CD14-positive monocyte (primary cell): ENCODE measurements around the gene KCNH3. TPM values are rescaled to one million over a fixed set of nuclear protein-coding genes. Genes with fewer than 3 reads are reported as not detected.
A peak's percentile ranks its signal among the peaks of the same experiment; 100 is the strongest.

ENCODE experiments used
- DNase-seq, 3 donors: peaks; one replicate each; pipeline ENCODE4 v3.0.0-alpha.2; 2011 to 2022
- H2AFZ ChIP-seq: 2 replicates; pipeline ENCODE4 v1.6.0; 2012; ENCODE audit warnings: mild to moderate bottlenecking, low read depth, low read length, inconsistent platforms; ENCODE audit not compliant: insufficient read depth, poor library complexity, severe bottlenecking
- H3K27ac ChIP-seq, 2 donors: 1 replicate in 1 of 2; 2 replicates in 1 of 2; pipeline ENCODE4 v1.5.1; 2012 to 2013; ENCODE audit warnings: low read length in 2 of 2, control low read depth in 1 of 2, inconsistent platforms in 1 of 2, low read depth in 1 of 2, mild to moderate bottlenecking in 1 of 2
- H3K27me3 ChIP-seq, 2 donors: one replicate each; pipeline versions ENCODE4 v1.6.0 to v1.6.1; 2011 to 2013; ENCODE audit warnings: low read length in 2 of 2; ENCODE audit not compliant: control insufficient read depth in 2 of 2, insufficient read depth in 2 of 2
- H3K36me3 ChIP-seq, 2 donors: replicated peaks in 1 of 2; 1 replicate in 1 of 2; 2 replicates in 1 of 2; pipeline versions ENCODE4 v1.5.1 to v1.6.1; 2012 to 2013; ENCODE audit warnings: low read length in 2 of 2, control low read depth in 1 of 2, inconsistent platforms in 1 of 2, mild to moderate bottlenecking in 1 of 2; ENCODE audit not compliant: insufficient read depth in 2 of 2, control insufficient read depth in 1 of 2
- H3K4me1 ChIP-seq, 2 donors: 1 replicate in 1 of 2; 2 replicates in 1 of 2; pipeline versions ENCODE4 v1.5.1 to v1.6.1; 2012 to 2013; ENCODE audit warnings: low read length in 2 of 2, control low read depth in 1 of 2, inconsistent platforms in 1 of 2, mild to moderate bottlenecking in 1 of 2, moderate library complexity in 1 of 2; ENCODE audit not compliant: insufficient read depth in 2 of 2, control insufficient read depth in 1 of 2
- H3K4me2 ChIP-seq: replicated peaks from 2 replicates; pipeline ENCODE3; 2012; ENCODE audit warnings: low read length, moderate library complexity, mild to moderate bottlenecking; ENCODE audit not compliant: poor library complexity, severe bottlenecking; ENCODE audit errors: extremely low read depth
- H3K4me3 ChIP-seq, 3 experiments: fragments of 200-600 bp in 1 of 3; sonication (generic) in 1 of 3; replicated peaks in 1 of 3; 1 replicate in 2 of 3; 2 replicates in 1 of 3; pipeline ENCODE4 v1.5.1; 2011 to 2013; ENCODE audit warnings: low read length in 3 of 3, mild to moderate bottlenecking in 3 of 3, control low read depth in 2 of 3, low read depth in 2 of 3, inconsistent platforms in 1 of 3, moderate library complexity in 1 of 3
- H3K79me2 ChIP-seq: 2 replicates; pipeline ENCODE4 v1.6.0; 2012; ENCODE audit warnings: mild to moderate bottlenecking, control low read depth, inconsistent platforms, low read length, moderate library complexity; ENCODE audit not compliant: insufficient read depth
- H3K9ac ChIP-seq: 2 replicates; pipeline ENCODE4 v1.6.0; 2017; ENCODE audit warnings: low read length, mild to moderate bottlenecking; ENCODE audit not compliant: insufficient read depth, poor library complexity, severe bottlenecking
- H3K9me3 ChIP-seq, 2 donors: replicated peaks in 1 of 2; 1 replicate in 1 of 2; 2 replicates in 1 of 2; pipeline versions ENCODE4 v1.5.1 to v1.6.1; 2012 to 2013; ENCODE audit warnings: low read length in 2 of 2, control low read depth in 1 of 2; ENCODE audit not compliant: control insufficient read depth in 1 of 2, insufficient read depth in 1 of 2
- H4K20me1 ChIP-seq: 2 replicates; pipeline ENCODE4 v1.6.0; 2012; ENCODE audit warnings: mild to moderate bottlenecking, low read length, control low read depth, moderate library complexity; ENCODE audit not compliant: insufficient read depth
- H3K27ac Mint-ChIP-seq, 7 donors: one replicate each; pipeline ENCODE4 v1.8.0; 2020; ENCODE audit warnings: mild to moderate bottlenecking in 7 of 7, mixed read lengths in 7 of 7, moderate library complexity in 6 of 7, inconsistent platforms in 2 of 7
- H3K27me3 Mint-ChIP-seq, 3 donors: one replicate each; pipeline ENCODE4 v1.8.0; 2021 to 2022; ENCODE audit warnings: low read depth in 3 of 3, mild to moderate bottlenecking in 3 of 3, mixed read lengths in 3 of 3, moderate library complexity in 3 of 3, inconsistent platforms in 1 of 3
- H3K36me3 Mint-ChIP-seq, 2 donors: one replicate each; pipeline ENCODE4 v1.8.0; 2020; ENCODE audit warnings: mixed read lengths in 2 of 2, inconsistent platforms in 1 of 2, mild to moderate bottlenecking in 1 of 2
- H3K4me1 Mint-ChIP-seq: one replicate; pipeline ENCODE4 v1.8.0; 2020; ENCODE audit warnings: mild to moderate bottlenecking, mixed read lengths
- H3K4me3 Mint-ChIP-seq, 2 donors: one replicate each; pipeline ENCODE4 v1.8.0; 2020; ENCODE audit warnings: mild to moderate bottlenecking in 2 of 2, mixed read lengths in 2 of 2, moderate library complexity in 1 of 2
- H3K9me3 Mint-ChIP-seq, 7 donors: one replicate each; pipeline ENCODE4 v1.8.0; 2020 to 2022; ENCODE audit warnings: mixed read lengths in 7 of 7, mild to moderate bottlenecking in 6 of 7, moderate library complexity in 6 of 7, inconsistent platforms in 2 of 7
- WGBS: methylation state at CpG from one replicate; pipeline ENCODE4 v1.1.5; 2013; ENCODE audit warnings: missing lambda C conversion rate; ENCODE audit not compliant: insufficient coverage; 5-methylcytosine and 5-hydroxymethylcytosine counted together
- intact Hi-C, 2 donors: fragments of 100-400 bp; cut with micrococcal nuclease; formaldehyde crosslinking; loops; one replicate each; pipeline versions ENCODE4 v1.15.0 to v1.15.1; 2023
- polyA plus RNA-seq, 3 donors: library from polyadenylated mRNA; depleted of rRNA in 1 of 3; unstranded in 2 of 3; stranded (reverse) in 1 of 3; fragments of 300-500 nt in 2 of 3; fragments of >200 nt in 1 of 3; fragmentation: Illumina TruSeq in 2 of 3; gene quantifications; 1 replicate in 2 of 3; 2 replicates in 1 of 3; pipeline ENCODE4 v1.2.3, GENCODE V29; 2012 to 2021
- TF ChIP-seq, protein P1 (sequence below): fragments of 200-600 bp; IDR thresholded peaks from one replicate; pipeline ENCODE4 v1.8.0; 2022; ENCODE audit warnings: antibody characterized with exemption, mild to moderate bottlenecking

Gene KCNH3
- polyA plus RNA-seq, 3 donors: 1.3 to 18.2 (median 3.3) TPM

DNA sequence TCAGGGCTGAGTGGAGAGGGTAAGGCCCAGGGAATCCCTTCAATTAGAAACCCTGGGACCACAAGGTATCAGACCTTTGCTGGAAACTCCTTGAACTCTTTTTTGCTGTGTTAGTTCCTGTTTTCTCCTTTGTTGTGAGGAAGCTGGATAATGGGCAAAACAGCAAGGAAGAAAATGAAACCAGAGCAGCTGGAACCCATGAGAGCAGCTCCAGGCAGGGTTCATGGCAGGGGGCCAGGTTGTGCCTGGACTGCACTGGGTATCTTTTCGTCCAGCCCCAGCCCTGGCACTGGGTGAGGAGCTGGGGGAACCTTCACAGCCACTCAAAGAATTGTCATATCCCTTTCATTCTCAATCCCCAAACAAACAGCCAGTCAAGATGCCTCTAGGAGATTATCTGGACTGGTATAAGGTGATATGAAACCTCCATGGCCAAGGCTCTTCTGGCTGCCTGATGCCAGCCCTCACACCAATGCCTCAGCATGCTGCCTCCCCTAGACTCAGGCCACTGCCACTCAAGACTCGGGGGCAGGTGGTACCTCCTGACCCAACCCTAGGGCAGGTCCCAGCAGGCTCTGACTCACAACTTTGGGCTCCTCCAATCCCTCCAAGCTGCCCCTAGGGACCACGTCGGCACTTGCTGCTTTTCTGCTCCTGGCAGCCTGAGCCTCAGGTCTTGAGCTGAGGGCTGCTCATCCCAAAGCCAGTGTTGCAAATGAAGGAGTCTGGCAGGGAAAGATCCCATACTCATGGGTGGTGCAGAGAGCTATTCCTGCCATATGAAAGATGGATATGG is 50.1 kb downstream of the KCNH3 start:
- Histone ChIP-seq H3K9me3 (peaks cover 0 to 4% of the 10 kb centered on the region in 2 donors), H3K4me2 (peak overlapping the region; percentile 13), H3K4me1 (peaks cover 7 to 8% of the 10 kb centered on the region in 2 donors), H3K79me2 (no peaks in the 10 kb centered on the region), H3K27ac (peak overlapping the region; percentile 21 to 25), H3K9ac (peak overlapping the region; percentile 28), H2AFZ (peak overlapping the region; percentile 50), H3K36me3 (no peaks in the 10 kb centered on the region), H3K27me3 (no peaks in the 10 kb centered on the region), H3K4me3 (peak overlapping the region in 1 of 3 experiments; percentile 25), H4K20me1 (no peaks in the 10 kb centered on the region)
- peak overlapping the region; percentile 12 to 68 for H3K4me3 Mint-ChIP-seq
- H3K9me3 Mint-ChIP-seq: peaks cover 2 to 9% (median 6%) of the 10 kb centered on the region in 7 donors
- H3K27me3 Mint-ChIP-seq: peaks cover 0 to 4% (median 2%) of the 10 kb centered on the region in 3 donors
- 86% methylated on average over 1 of the region's 4 CpGs for WGBS
- peaks cover 7 to 14% of the 10 kb centered on the region in 2 donors for H3K36me3 Mint-ChIP-seq
- intact Hi-C loops: no loop called here
- H3K4me1 Mint-ChIP-seq: peaks cover 13% of the 10 kb centered on the region
- no peak for DNase-seq
- H3K27ac Mint-ChIP-seq: peak overlapping the region in 3 of 7 donors; percentile 17 to 53 (median 19)
- TF ChIP-seq, protein P1, sequence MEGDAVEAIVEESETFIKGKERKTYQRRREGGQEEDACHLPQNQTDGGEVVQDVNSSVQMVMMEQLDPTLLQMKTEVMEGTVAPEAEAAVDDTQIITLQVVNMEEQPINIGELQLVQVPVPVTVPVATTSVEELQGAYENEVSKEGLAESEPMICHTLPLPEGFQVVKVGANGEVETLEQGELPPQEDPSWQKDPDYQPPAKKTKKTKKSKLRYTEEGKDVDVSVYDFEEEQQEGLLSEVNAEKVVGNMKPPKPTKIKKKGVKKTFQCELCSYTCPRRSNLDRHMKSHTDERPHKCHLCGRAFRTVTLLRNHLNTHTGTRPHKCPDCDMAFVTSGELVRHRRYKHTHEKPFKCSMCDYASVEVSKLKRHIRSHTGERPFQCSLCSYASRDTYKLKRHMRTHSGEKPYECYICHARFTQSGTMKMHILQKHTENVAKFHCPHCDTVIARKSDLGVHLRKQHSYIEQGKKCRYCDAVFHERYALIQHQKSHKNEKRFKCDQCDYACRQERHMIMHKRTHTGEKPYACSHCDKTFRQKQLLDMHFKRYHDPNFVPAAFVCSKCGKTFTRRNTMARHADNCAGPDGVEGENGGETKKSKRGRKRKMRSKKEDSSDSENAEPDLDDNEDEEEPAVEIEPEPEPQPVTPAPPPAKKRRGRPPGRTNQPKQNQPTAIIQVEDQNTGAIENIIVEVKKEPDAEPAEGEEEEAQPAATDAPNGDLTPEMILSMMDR: no peak

DNA sequence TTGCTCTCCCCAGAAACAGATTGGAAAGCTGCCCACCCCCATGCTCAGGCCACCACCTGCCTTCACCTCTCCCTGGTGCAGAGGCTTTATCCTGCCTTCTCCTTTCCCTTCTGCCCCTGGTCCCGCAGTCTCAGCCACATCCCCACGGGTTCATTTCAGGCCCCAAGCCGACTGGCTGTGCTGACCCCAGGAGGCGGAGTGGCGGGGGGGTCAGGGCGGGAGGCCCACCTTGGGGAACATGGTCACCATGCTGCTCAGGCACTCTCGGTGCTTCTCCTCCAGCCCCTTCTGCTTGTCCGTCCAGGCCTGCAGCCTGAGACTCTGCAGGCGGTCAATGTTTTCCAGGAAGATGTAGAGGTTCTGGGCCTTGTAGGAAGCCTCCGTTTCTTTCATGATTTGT is 59.7 kb downstream of the KCNH3 start:
- intact Hi-C loops: no loop called here
- H3K9ac ChIP-seq: no peak overlapping the region
- no peaks in the 10 kb centered on the region for H3K36me3 ChIP-seq
- no peaks in the 10 kb centered on the region for H3K4me1 ChIP-seq
- no peak for DNase-seq
- no peaks in the 10 kb centered on the region for H3K36me3 Mint-ChIP-seq
- no peak overlapping the region for H2AFZ ChIP-seq
- H3K4me3 Mint-ChIP-seq: no peak overlapping the region
- H3K27me3 ChIP-seq: no peaks in the 10 kb centered on the region
- peak overlapping the region in 1 of 7 donors; percentile 64 for H3K27ac Mint-ChIP-seq
- peaks cover 3% of the 10 kb centered on the region for H3K4me1 Mint-ChIP-seq
- 98% methylated on average over 6 of the region's 10 CpGs for WGBS
- no peaks in the 10 kb centered on the region for H3K79me2 ChIP-seq
- H4K20me1 ChIP-seq: no peaks in the 10 kb centered on the region
- H3K9me3 ChIP-seq: no peaks in the 10 kb centered on the region
- no peak overlapping the region for H3K27ac ChIP-seq
- peaks cover 0 to 2% (median 1%) of the 10 kb centered on the region in 3 donors for H3K27me3 Mint-ChIP-seq
- no peak overlapping the region for H3K4me2 ChIP-seq
- H3K9me3 Mint-ChIP-seq: no peaks in the 10 kb centered on the region
- TF ChIP-seq, protein P1: no peak
- H3K4me3 ChIP-seq: no peak overlapping the region
